Stimulated activated naive B cell treated with anti-CD40 and anti-IgM and Interleukin-4, amounts not matched to agents 10 μg/mL and 1 μg/mL and 100 μg/mL, for 72 hours (primary cell): ENCODE results near the gene STXBP1.
A peak's percentile ranks its signal among the peaks of the same experiment; 100 is the strongest.

Experiments
- ATAC-seq, 2 donors: fragments of 150-1000 bp; cut with Tn5 transposase; replicated peaks; 2 replicates each; pipeline ENCODE4 v1.10.0; 2021; ENCODE audit warnings: moderate library complexity in 1 of 2
- DNase-seq: peaks from one replicate; pipeline ENCODE4 v3.0.0; 2021
- H3K27ac Mint-ChIP-seq: one replicate; pipeline ENCODE4 v1.8.0; 2022; ENCODE audit warnings: mild to moderate bottlenecking, mixed read lengths
- H3K27me3 Mint-ChIP-seq, 2 donors: one replicate each; pipeline ENCODE4 v1.8.0; 2022; ENCODE audit warnings: mixed read lengths in 2 of 2
- H3K36me3 Mint-ChIP-seq, 2 donors: one replicate each; pipeline ENCODE4 v1.8.0; 2022; ENCODE audit warnings: mixed read lengths in 2 of 2, mild to moderate bottlenecking in 1 of 2
- H3K4me1 Mint-ChIP-seq, 2 donors: one replicate each; pipeline ENCODE4 v1.8.0; 2022; ENCODE audit warnings: mixed read lengths in 2 of 2, mild to moderate bottlenecking in 1 of 2
- H3K4me3 Mint-ChIP-seq, 2 donors: one replicate each; pipeline ENCODE4 v1.8.0; 2022; ENCODE audit warnings: mild to moderate bottlenecking in 2 of 2, mixed read lengths in 2 of 2, moderate library complexity in 1 of 2
- H3K9me3 Mint-ChIP-seq, 2 donors: one replicate each; pipeline ENCODE4 v1.8.0; 2022; ENCODE audit warnings: mixed read lengths in 2 of 2, mild to moderate bottlenecking in 1 of 2

Gene STXBP1

DNA sequence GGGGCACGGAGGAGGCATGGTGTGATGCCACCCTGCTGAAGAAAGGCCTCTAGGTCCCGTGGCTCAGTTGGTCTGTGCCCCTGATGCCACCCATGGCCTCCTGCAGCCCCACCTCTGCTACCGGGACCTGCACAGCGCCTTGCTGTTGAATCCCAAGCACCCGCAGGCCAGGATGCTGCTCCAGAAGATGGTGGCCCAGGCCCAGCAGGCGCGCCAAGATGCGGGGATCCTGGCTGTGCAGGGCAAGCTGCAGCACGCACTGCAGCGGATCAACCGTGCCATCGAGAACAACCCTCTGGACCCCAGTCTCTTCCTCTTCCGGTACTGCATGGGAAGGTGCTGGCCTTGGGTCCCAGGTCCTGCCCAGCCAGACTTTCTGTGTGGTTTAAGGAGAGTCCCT is 110.9 kb downstream of the STXBP1 start:
- DNase-seq (no peak), ATAC-seq (no peak)
- no peak overlapping the region for H3K4me3 Mint-ChIP-seq
- no peaks in the 10 kb centered on the region for H3K9me3 Mint-ChIP-seq
- H3K4me1 Mint-ChIP-seq = no peaks in the 10 kb centered on the region
- no peak overlapping the region for H3K27ac Mint-ChIP-seq
- peaks cover 4 to 10% of the 10 kb centered on the region in 2 donors for H3K27me3 Mint-ChIP-seq
- no peaks in the 10 kb centered on the region for H3K36me3 Mint-ChIP-seq

DNA sequence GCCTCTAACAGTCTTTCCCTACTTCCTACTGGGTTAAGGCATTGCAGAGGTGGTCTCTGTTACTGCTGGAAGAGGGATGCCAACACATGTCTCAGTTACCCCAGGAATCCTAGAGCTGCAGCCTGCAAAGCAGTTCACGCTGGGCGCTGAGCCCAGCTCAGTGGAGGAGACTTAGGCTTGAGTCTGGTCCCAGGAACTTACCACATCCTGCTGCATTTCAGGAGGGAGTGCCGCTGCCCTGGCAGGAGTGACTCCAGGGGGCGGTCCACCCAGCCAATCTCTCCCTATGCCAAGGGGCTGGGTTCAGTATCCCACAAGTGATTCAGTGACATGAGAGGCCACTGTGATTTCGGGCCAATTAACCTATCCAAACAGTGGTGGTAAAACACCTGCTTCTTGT is 111.4 kb downstream of the STXBP1 start:
- Mint-ChIP-seq H3K36me3 (no peaks in the 10 kb centered on the region), H3K4me3 (no peak overlapping the region), H3K4me1 (no peaks in the 10 kb centered on the region), H3K27ac (no peak overlapping the region), H3K9me3 (no peaks in the 10 kb centered on the region), H3K27me3 (peaks cover 4 to 10% of the 10 kb centered on the region in 2 donors)
- ATAC-seq (no peak), DNase-seq (no peak)

- H3K4me3 Mint-ChIP-seq = no peak overlapping the region
- H3K4me1 Mint-ChIP-seq = no peaks in the 10 kb centered on the region
- no peaks in the 10 kb centered on the region for H3K9me3 Mint-ChIP-seq
- ATAC-seq = no peak
- no peak for DNase-seq
- no peaks in the 10 kb centered on the region for H3K36me3 Mint-ChIP-seq
- peaks cover 4 to 10% of the 10 kb centered on the region in 2 donors for H3K27me3 Mint-ChIP-seq
- H3K27ac Mint-ChIP-seq = no peak overlapping the region
Measured at GRCh38 chr9:127724012-127724411, 111.9 kb downstream of the STXBP1 start.

- ATAC-seq (no peak), DNase-seq (no peak)
- H3K9me3 Mint-ChIP-seq = no peaks in the 10 kb centered on the region
- H3K4me1 Mint-ChIP-seq = no peaks in the 10 kb centered on the region
- H3K36me3 Mint-ChIP-seq = peaks cover 5% of the 10 kb centered on the region in 2 donors
- no peak overlapping the region for H3K4me3 Mint-ChIP-seq
- peaks cover 4 to 5% of the 10 kb centered on the region in 2 donors for H3K27me3 Mint-ChIP-seq
- H3K27ac Mint-ChIP-seq = no peak overlapping the region
Measured at GRCh38 chr9:127726871-127727270, 114.8 kb downstream of the STXBP1 start.

GRCh38 chr9:127728808-127729207 is 116.7 kb downstream of the STXBP1 start:
- no peaks in the 10 kb centered on the region for H3K9me3 Mint-ChIP-seq
- peaks cover 6 to 11% of the 10 kb centered on the region in 2 donors for H3K36me3 Mint-ChIP-seq
- H3K27me3 Mint-ChIP-seq = peaks cover 2 to 3% of the 10 kb centered on the region in 2 donors
- no peak for ATAC-seq
- DNase-seq = no peak
- no peak overlapping the region for H3K4me3 Mint-ChIP-seq
- peaks cover 4% of the 10 kb centered on the region in 2 donors for H3K4me1 Mint-ChIP-seq
- no peak overlapping the region for H3K27ac Mint-ChIP-seq

DNA sequence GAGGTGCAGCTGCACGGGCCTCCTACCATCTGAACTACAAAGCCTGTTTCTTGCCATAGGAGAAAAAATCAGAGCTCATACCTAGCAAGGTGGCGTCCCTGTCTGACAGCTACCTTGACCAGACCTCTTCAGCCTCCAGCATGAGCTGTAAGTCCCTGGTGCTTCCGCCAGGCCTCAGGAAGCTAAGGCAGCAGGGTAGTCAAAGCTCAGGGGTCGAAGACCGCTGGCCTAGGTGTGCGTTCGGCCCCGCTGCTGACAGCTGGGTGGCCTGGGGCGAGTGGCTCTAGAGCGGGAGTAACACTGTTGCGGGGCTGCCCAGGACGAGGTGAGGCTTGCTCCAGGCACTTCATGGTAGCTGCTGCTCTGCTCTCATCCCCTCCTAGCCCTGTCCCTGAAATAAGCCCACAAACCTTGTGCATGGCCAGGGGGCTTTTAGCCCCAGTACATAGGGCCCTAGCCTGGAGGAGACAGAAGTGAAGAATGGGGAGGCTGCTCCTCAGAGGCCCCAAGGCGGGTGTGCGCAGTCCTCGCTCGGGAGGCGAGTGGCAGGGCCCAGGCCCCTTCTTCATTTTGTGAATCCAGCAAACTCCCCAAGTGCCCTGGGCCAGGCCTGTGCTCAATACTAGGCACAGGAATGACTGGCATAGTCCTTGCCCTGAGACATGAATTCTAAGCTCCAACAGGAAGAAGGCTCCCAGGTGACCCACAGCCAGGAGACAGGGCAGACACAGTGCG is 117.6 kb downstream of the STXBP1 start:
- ATAC-seq = no peak
- Mint-ChIP-seq H3K4me1 (peaks cover 8 to 11% of the 10 kb centered on the region in 2 donors), H3K9me3 (no peaks in the 10 kb centered on the region), H3K27me3 (no peaks in the 10 kb centered on the region), H3K4me3 (no peak overlapping the region), H3K27ac (no peak overlapping the region), H3K36me3 (peaks cover 6 to 11% of the 10 kb centered on the region in 2 donors)
- DNase-seq = no peak

- no peak for DNase-seq
- Mint-ChIP-seq H3K27ac (no peak overlapping the region), H3K9me3 (no peaks in the 10 kb centered on the region), H3K27me3 (no peaks in the 10 kb centered on the region), H3K36me3 (peaks cover 6 to 11% of the 10 kb centered on the region in 2 donors), H3K4me3 (no peak overlapping the region), H3K4me1 (peaks cover 8 to 11% of the 10 kb centered on the region in 2 donors)
- ATAC-seq = no peak
Measured at GRCh38 chr9:127730262-127730661, 118.2 kb downstream of the STXBP1 start.

DNA sequence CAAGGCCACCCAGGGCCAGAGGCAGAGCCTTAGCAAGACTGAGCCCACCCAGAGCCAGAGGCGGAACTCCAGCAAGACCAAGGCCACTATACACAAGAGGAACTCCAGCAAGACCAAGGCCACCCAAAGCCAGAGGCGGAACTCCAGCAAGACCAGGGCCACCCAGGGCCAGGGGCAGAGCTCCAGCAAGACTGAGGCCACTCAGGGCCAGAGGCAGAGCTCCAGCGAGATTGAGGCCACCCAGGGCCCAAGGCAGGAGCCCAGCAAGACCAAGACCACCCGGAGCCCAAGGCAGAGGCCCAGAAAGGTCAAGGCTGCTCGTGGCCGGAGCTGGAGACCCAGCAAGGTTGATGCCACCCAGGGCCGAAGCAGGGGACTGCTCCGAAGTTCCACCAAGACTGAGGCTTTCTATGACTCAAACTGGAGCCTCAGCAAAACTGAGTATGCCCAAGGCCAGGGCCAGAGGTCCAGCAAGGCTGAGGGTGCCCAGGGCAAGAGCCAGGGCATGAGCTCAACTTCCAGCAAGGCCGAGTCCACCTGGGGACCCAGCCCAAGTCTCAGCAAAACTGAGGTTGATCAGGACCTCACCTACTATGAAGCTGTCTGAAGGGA is 118.8 kb downstream of the STXBP1 start:
- H3K27me3 Mint-ChIP-seq = no peaks in the 10 kb centered on the region
- ATAC-seq (no peak), DNase-seq (no peak)
- no peak overlapping the region for H3K4me3 Mint-ChIP-seq
- H3K36me3 Mint-ChIP-seq = peaks cover 6 to 11% of the 10 kb centered on the region in 2 donors
- no peak overlapping the region for H3K27ac Mint-ChIP-seq
- peaks cover 8 to 11% of the 10 kb centered on the region in 2 donors for H3K4me1 Mint-ChIP-seq
- H3K9me3 Mint-ChIP-seq = no peaks in the 10 kb centered on the region

- peaks cover 8 to 11% of the 10 kb centered on the region in 2 donors for H3K4me1 Mint-ChIP-seq
- H3K9me3 Mint-ChIP-seq = no peaks in the 10 kb centered on the region
- peaks cover 6 to 11% of the 10 kb centered on the region in 2 donors for H3K36me3 Mint-ChIP-seq
- H3K27me3 Mint-ChIP-seq = no peaks in the 10 kb centered on the region
- no peak overlapping the region for H3K4me3 Mint-ChIP-seq
- DNase-seq (no peak), ATAC-seq (no peak)
- H3K27ac Mint-ChIP-seq = no peak overlapping the region
Measured at GRCh38 chr9:127731938-127732337, 119.9 kb downstream of the STXBP1 start.

DNA sequence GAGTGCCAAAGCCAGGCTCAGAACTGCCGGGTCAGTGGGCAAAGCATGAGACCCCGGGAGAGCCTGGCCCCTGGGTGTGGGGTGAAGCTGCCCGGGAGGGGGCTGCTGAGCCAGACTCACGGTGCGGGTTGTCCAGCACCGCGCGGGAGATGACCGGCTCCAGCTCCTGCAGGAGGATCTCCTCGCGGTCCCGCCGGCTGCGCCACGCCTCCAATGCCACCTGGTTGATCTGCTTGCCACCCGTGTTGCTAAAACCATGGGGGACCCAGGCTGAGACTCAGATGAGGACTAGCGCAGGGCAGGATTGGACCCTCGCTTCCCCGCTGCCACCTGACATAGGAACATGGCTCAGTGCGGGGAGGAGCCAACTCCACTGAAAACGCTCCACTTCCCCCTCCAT is 120.4 kb downstream of the STXBP1 start:
- Mint-ChIP-seq H3K4me1 (peaks cover 8 to 11% of the 10 kb centered on the region in 2 donors), H3K27ac (no peak overlapping the region), H3K4me3 (no peak overlapping the region)

DNA sequence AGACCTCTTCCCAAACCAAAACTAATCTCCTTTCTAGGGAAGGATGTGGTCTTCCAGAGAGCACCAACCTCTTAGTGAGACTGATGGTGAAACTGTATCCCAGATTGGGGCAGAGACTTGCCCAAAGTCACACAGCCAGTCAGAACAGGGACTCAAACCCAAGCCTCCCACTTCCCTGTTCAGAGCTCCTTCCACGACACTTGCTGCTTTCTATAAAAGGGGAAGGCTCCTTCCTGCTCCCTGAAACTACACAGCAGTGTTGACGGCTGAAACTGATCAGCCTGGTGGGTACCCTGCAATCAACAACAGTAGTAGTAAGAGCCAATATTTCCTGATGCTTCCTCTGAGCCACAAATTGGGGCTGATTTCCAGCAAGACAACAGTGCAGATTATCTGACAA is 121.5 kb downstream of the STXBP1 start:
- ATAC-seq (no peak), DNase-seq (no peak)
- Mint-ChIP-seq H3K9me3 (no peaks in the 10 kb centered on the region), H3K4me1 (peaks cover 8 to 11% of the 10 kb centered on the region in 2 donors), H3K4me3 (peak overlapping the region in 1 of 2 donors; percentile 39), H3K27me3 (no peaks in the 10 kb centered on the region), H3K27ac (peak overlapping the region; percentile 14), H3K36me3 (peaks cover 9 to 19% of the 10 kb centered on the region in 2 donors)

More for the DNA sequence above, 120.4 kb downstream of the STXBP1 start:
- DNase-seq = no peak
- ATAC-seq = no peak
- no peaks in the 10 kb centered on the region for H3K9me3 Mint-ChIP-seq
- H3K27me3 Mint-ChIP-seq = no peaks in the 10 kb centered on the region
- peaks cover 6 to 11% of the 10 kb centered on the region in 2 donors for H3K36me3 Mint-ChIP-seq

GRCh38 chr9:127734247-127734746 is 122.2 kb downstream of the STXBP1 start:
- Mint-ChIP-seq H3K27me3 (no peaks in the 10 kb centered on the region), H3K4me1 (peaks cover 8 to 11% of the 10 kb centered on the region in 2 donors), H3K9me3 (no peaks in the 10 kb centered on the region), H3K4me3 (peak overlapping the region; percentile 82 to 87), H3K36me3 (peaks cover 11 to 21% of the 10 kb centered on the region in 2 donors), H3K27ac (peak overlapping the region; percentile 88)
- ATAC-seq (no peak), DNase-seq (peak; percentile 11)

- H3K27ac Mint-ChIP-seq = peak within 1 kb of the TSS; percentile 88
- no peaks in the 10 kb centered on the region for H3K27me3 Mint-ChIP-seq
- H3K4me3 Mint-ChIP-seq = peak within 1 kb of the TSS; percentile 82 to 87
- H3K9me3 Mint-ChIP-seq = no peaks in the 10 kb centered on the region
- ATAC-seq = peak; percentile 93 to 96
- DNase-seq = peak; percentile 96
- peaks cover 8 to 11% of the 10 kb centered on the region in 2 donors for H3K4me1 Mint-ChIP-seq
- H3K36me3 Mint-ChIP-seq = peaks cover 12 to 24% of the 10 kb centered on the region in 2 donors
Measured at GRCh38 chr9:127734747-127735529, 122.9 kb downstream of the STXBP1 start, which contains the start of gene TOR2A. Gene TOR2A (minus strand): TSS chr9:127735294. CDS start chr9:127735270, 24 bp downstream.

GRCh38 chr9:127735530-127736185 is 123.6 kb downstream of the STXBP1 start:
- Mint-ChIP-seq H3K27ac (peak overlapping the region; percentile 88), H3K4me3 (peak overlapping the region; percentile 82 to 87), H3K9me3 (no peaks in the 10 kb centered on the region), H3K36me3 (peaks cover 12 to 24% of the 10 kb centered on the region in 2 donors), H3K4me1 (peaks cover 8 to 11% of the 10 kb centered on the region in 2 donors), H3K27me3 (no peaks in the 10 kb centered on the region)
- ATAC-seq = no peak
- no peak for DNase-seq
